A673 (cell line): ENCODE data around the gene ZSCAN1.

Experiments
- CTCF ChIP-seq: fragments of 300-800, 200-600 bp; sonication (generic); conservative IDR thresholded peaks from 2 replicates; pipeline ENCODE4 v1.5.1; 2017; ENCODE audit warnings: low read depth, mild to moderate bottlenecking, antibody characterized with exemption, low read length, moderate library complexity, mixed read lengths
- EZH2 ChIP-seq: fragments of 200-600 bp; sonication (generic); IDR thresholded peaks from 2 replicates; pipeline ENCODE4 v1.6.1; 2017; ENCODE audit warnings: borderline replicate concordance, low read depth, mild to moderate bottlenecking, mixed read lengths, antibody characterized with exemption, low read length; ENCODE audit not compliant: poor library complexity, severe bottlenecking

- no peak for TF ChIP-seq CTCF
- TF ChIP-seq EZH2, result no peak
Observed at GRCh38 chr19:57992841-57993240, 41.0 kb upstream of the ZSCAN1 start.
